Measurements from ENCODE around the gene PBXIP1.
A peak's percentile ranks its signal among the peaks of the same experiment; 100 is the strongest.
"Not testable (repeated sequence)": the region's sequence is repeated elsewhere in the genome, so short reads cannot be mapped to it uniquely, and the experiment has no call there.

PBXIP1 gene

DNA sequence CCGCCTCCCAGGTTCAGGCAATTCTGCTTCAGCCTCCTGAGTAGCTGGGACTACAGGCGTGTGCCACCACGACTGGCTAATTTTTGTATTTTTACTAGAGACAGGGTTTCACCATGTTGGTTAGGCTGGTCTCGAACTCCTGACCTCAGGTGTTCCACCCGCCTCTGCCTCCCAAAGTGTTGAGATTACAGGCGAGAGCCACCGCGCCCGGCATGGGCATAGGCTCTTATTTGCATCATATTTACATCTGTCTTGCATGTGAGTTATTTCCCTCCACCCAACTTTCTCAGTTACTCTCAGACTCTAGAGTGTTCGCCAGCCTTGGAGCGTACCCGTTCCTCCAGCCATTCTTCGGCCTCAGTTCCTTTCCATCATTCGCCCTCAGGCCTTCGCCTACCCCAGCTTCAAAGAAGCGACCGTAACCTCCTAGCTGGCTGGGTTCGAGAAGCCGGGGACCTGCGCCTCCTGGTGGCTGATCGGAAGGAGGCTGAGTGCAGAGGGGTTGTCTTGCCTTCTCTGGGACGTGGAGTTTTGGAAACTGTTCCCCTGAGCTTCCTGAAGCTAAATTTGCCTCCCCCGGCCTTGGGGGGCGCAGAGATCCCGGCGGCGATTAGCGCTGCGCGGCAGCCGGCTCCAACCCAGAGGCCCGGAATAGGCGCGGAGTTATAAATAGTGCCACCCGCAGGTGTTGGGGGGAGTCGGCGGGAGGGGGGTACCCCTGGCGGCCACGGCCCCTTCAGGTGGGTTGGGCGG is 43.1 kb upstream of the PBXIP1 start:
- H3K4me3 ChIP-seq (replicated peaks; ENCODE audit: low read depth, low read length): peak overlapping the region; percentile 23
- peak; percentile 80 for DNase-seq (ENCODE audit: low read depth)
- TF ChIP-seq, protein P1, sequence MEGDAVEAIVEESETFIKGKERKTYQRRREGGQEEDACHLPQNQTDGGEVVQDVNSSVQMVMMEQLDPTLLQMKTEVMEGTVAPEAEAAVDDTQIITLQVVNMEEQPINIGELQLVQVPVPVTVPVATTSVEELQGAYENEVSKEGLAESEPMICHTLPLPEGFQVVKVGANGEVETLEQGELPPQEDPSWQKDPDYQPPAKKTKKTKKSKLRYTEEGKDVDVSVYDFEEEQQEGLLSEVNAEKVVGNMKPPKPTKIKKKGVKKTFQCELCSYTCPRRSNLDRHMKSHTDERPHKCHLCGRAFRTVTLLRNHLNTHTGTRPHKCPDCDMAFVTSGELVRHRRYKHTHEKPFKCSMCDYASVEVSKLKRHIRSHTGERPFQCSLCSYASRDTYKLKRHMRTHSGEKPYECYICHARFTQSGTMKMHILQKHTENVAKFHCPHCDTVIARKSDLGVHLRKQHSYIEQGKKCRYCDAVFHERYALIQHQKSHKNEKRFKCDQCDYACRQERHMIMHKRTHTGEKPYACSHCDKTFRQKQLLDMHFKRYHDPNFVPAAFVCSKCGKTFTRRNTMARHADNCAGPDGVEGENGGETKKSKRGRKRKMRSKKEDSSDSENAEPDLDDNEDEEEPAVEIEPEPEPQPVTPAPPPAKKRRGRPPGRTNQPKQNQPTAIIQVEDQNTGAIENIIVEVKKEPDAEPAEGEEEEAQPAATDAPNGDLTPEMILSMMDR (IDR thresholded peaks at IDR 0.05; ENCODE audit: low read length, missing control alignments): peak; percentile 99

DNA sequence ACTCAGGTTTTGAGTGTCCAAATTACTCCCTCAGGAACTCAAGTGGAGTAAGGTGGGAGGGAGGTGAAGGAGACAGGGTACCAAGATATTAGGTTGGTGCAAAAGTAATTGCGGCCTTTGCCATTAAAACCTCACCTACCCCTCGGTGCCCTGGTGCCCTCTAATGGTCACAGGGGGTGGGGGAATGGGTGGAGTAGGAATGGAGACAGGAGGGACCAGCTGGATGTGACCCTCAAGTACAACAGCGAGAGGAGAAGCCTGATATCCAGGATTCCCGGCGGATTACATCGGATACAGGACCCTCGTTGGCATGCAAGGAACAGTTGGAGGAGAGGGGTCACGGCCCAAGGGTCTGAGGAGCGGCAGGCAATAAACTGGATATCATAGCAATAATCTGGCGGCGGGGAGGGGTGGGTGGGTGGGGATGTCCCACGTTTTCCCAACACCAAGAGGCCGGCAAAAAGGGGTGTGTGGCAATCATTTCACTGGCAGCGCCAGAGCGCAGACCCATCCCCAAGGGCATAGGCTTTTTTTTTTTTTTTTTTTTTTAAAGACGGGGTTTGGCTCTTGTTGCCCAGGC is 42.4 kb upstream of the PBXIP1 start:
- no peak for DNase-seq (ENCODE audit: low read depth)
- H3K4me3 ChIP-seq (replicated peaks; ENCODE audit: low read depth, low read length): no peak overlapping the region
- TF ChIP-seq, protein P1 (IDR thresholded peaks at IDR 0.05; ENCODE audit: low read length, missing control alignments): no peak

- DNase-seq (ENCODE audit: low read depth): no peak
- TF ChIP-seq, protein P1 (IDR thresholded peaks at IDR 0.05; ENCODE audit: low read length, missing control alignments): no peak
- H3K4me3 ChIP-seq (replicated peaks; ENCODE audit: low read depth, low read length): no peak overlapping the region
These were observed 41.2 kb upstream of the PBXIP1 start for GRCh38 chr1:154996966-154997701.

DNA sequence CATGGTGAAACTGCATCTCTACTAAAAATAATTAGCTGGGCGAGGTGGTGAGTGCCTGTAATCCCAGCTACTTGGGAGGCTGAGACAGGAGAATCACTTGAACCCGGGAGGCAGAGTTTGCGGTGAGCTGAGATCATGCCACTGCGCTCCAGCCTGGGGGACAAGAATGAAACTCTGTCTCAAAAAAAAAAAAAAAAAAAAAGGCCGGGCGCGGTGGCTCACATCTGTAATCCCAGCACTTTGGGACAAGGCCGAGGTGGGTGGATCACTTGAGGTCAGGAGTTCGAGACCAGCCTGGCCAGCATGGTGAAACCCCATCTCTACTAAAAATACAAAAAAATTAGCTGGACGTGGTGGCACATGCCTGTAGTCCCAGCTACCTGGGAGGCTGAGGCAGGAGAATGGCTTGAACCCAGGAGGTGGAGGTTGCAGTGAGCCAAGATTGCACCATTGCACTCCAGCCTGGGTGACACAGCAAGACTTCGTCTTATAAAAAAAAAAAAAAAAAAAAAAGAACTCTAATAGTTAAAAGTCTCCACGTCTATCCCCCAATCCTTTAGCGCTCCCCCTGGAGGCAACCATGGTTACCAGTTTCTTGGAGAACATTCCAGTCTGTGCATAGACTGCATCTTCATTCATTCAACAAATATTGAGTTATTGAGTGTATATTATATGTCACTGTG is 39.5 kb upstream of the PBXIP1 start:
- H3K4me3 ChIP-seq (replicated peaks; ENCODE audit: low read depth, low read length): not testable (repeated sequence)
- DNase-seq (ENCODE audit: low read depth): peak; percentile 90
- TF ChIP-seq, protein P1 (IDR thresholded peaks at IDR 0.05; ENCODE audit: low read length, missing control alignments): peak; percentile 44

DNA sequence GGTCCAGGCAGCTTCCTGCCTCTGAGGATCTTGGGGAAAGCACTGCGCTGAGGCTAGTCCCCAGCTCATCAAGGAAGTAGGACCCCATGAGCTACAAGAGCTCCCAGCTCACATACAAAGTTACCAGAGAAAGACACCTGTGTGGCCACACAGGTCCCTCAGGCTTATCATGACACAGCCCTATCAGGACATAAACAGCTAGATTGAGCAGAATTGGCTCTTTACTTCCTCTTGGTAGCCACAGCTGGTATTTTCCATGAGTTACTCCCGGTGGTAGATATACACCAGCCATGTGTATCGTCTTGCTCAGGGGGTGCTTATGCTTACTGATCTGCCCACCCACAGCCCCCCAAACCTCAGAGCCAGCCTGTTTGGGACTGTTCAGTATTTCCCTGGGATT is 38.7 kb upstream of the PBXIP1 start:
- no peak overlapping the region for H3K4me3 ChIP-seq (replicated peaks; ENCODE audit: low read depth, low read length)
- DNase-seq (ENCODE audit: low read depth): no peak
- TF ChIP-seq, protein P1 (IDR thresholded peaks at IDR 0.05; ENCODE audit: low read length, missing control alignments): no peak

GRCh38 chr1:154994269-154994587 is 38.3 kb upstream of the PBXIP1 start:
- TF ChIP-seq, protein P1 (IDR thresholded peaks at IDR 0.05; ENCODE audit: low read length, missing control alignments): no peak
- no peak for DNase-seq (ENCODE audit: low read depth)
- H3K4me3 ChIP-seq (replicated peaks; ENCODE audit: low read depth, low read length): no peak overlapping the region
